Eye (tissue), 1 donor: ENCODE results near the gene GPR183.
"Not testable (repeated sequence)": the region's sequence is repeated elsewhere in the genome, so short reads cannot be mapped to it uniquely, and the experiment has no call there.

Experiments
- DNase-seq: peaks from one replicate; pipeline ENCODE4 v3.0.0-alpha.2; 2015

GPR183 gene

DNA sequence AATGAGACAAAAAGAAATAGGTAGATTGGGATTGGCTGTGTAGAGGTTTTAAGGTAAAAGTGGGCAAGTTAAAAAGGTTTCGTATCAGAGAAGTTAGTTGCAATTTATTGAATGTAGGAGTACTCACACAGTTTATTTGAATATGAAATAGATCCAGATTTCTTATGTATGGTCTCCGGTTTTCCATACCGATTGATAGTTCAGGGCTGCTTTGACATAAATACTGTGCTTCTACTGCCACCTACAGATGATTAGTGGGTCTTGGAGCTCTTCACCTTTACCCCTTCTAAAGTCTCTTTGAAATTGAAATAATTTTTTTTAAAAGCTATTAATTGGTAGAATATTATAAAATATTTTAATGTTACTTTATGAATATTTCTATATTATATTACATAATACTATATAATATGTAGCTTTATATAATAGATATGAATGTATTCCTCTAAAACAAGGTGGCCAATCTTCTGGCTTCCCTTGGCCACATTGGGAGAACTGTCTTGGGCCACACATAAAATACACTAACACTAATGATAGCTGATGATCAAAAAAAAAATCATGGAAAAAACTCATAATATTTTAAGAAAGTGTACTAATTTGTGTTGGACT is 41.3 kb downstream of the GPR183 start:
- DNase-seq, result peak; percentile 81

DNA sequence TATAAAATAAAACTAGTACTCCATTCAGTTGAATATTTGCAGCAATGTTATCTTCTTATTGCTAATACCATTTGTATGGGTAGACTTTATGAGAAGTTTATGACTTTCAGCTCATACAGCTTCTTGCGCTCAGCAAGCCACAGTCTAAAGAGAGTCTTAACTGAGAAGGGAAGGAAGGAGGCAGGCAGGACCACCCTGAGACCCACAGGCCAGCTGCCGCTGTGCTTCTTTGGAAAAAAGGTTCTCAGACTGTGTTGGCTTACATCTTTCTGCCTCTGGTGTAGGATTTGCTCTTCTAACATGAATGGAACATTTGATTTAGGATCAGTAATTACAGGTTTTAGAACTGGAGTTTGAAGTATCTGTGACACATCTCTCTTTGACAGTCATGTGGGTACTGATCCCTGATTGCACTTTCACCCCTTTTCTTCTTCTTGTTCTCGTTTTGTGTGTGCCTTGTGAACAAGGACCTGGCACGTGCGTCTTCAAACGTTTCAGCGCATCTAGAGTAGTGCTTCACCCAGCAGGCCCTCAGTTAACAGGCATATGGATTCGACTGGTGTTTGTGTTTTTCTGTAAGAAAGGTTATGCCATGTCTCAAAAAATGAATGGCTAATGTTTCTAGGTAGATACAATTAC is 41.9 kb downstream of the GPR183 start:
- DNase-seq, result no peak

- no peak for DNase-seq
These were observed 43.1 kb downstream of the GPR183 start for GRCh38 chr13:99264051-99264450.

DNA sequence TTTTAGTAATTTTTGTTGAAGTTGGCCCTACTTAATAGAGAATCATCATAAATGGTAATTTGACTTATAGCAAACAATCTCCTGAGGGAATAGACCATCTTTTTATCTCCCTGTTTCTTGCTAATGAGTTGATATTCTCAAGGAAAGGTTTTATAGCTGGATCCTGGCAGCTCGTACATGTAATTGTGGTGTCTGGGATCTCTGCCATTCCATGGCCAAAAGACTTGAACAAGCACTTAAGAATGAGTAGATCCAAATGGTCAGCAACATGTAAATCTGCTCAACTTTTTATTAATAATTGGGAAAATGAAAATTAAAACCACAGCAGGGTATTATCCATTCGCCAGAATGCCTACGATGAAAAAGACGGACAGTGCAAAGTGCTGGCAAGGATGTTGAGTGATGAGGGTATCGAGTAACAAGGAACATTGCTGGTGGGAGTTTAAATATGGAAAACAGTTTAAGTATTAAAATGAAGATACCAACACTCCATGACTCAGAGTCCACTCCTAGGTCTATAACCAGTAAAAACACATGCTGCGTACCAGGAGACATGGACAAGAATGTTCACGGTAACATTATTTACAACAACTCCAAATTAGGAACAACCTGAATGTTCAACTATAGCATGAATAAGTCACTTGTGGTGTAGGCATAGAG is 43.9 kb downstream of the GPR183 start:
- no peak for DNase-seq

DNA sequence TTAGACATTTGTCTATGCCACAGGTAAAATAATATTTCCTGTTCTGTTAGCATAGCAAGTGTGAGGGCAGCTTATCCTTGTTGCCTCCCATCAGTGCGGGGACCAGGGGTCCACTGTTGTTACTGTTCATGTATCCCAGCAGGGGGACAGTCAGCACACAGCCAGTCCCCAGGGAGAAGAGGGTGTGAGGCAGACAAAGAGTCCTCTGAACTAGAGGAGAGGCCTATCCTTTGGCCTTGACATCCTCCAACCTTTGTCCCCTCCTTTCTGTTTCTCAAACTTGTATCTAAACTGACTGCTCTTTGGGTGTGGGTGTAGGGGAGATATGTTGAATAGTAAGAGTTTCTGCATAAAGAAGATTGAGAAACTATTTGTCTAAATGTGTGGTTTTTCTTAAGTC is 46.1 kb downstream of the GPR183 start:
- DNase-seq, result no peak

GRCh38 chr13:99260216-99260615 is 47.0 kb downstream of the GPR183 start:
- no peak for DNase-seq

DNA sequence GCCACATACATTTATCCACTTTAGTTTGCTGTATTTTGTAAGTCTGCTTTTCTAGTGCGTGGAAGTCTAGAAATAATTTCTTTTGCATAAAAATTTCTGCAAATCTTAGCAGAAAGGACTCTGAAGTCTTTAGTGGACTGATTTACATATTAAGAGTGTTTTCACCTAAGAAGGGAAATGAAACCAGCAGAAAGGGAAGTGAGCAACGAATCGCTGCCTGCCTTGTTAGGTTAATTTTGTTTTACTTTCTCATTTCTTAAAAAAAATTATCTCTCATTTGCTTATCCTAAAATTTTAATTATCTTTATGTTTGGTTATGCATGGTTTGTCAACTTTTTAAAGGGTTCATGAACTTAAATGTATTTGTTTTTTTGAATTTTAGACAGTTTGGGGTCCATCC is 48.3 kb downstream of the GPR183 start:
- no peak for DNase-seq

- no peak for DNase-seq
These were observed 48.9 kb downstream of the GPR183 start, which contains the start of gene GPR18 for GRCh38 chr13:99258210-99258860. Gene GPR18, minus strand, starts transcription at chr13:99258379. Its CDS starts 2,507 bp downstream, at chr13:99255872.

DNA sequence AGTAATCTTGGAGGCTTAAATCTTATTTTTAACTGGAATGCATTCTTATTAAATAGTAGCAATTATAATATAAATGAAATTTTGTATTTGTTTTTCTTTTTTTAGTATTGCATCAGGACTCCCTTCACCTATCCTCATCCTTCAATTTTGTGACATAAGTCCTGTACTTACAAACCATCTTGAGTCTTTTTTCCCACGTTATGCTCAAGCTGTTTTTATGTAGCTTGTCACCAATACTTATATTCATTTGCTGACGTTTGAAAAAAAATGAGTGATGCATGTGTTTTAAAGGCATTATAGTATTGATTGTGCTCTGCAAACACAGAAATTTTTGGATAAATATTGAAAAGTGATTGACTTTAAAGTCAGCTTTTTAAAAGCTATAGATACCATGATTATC is 49.9 kb downstream of the GPR183 start:
- no peak for DNase-seq

DNA sequence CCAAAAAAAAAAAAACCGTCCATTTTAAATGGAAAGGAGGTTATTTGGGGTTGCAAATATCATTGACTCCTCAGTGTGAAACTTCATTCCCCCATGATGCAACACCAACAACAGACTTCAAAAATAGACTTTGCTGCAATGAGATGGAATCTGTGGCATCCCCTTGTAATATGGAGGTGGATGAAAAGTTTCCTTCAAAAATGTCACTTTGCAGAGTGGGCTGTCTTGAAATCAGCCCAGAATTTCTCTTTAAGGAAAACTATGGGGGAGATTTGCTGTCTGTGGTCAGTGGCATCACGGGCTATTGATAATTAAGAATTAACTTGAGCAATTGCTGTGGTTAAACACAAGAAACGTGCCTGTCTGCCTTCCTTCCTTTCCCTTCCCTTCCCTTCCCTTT is 50.5 kb downstream of the GPR183 start:
- DNase-seq, result no peak

DNA sequence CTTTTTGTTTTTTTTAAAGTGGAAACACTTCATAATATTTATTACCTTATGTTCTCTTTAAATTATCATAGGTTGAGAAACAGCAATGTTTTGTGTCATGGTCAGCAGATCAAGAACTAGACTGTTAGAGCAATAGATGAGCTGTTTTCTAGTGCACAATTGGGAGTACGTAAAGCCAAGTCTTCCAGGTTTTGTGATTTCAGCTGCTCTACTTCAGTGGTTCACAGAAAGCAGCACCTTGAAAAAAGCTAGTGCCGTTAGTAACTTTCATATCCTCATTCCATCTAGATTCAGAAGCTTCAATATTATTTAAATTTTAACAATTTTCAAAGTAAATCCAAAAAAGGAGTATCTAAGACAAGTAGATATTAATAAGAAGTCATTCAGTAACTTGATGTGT is 50.9 kb downstream of the GPR183 start:
- DNase-seq, result no peak

GRCh38 chr13:99255271-99255670 is 51.9 kb downstream of the GPR183 start:
- DNase-seq, result peak; percentile 49

DNA sequence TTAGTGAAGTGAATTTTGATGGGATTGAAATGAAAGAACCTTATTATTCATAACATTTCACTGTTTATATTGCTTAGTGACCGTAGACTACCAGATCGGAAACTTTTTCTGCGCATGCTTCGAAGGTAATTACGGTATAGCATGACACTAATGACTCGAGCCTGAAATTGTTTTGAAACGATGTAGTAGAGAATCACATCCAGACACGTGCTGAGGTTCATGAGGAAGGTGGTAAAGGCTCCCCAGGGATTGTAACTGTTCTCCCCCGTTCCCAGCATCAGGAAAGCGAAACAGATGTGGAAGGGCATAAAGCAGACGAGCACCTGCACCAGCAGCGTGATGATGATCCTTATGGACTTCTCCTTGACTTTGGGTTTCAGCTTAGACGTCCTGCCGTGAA is 52.4 kb downstream of the GPR183 start:
- peak; percentile 46 for DNase-seq

DNA sequence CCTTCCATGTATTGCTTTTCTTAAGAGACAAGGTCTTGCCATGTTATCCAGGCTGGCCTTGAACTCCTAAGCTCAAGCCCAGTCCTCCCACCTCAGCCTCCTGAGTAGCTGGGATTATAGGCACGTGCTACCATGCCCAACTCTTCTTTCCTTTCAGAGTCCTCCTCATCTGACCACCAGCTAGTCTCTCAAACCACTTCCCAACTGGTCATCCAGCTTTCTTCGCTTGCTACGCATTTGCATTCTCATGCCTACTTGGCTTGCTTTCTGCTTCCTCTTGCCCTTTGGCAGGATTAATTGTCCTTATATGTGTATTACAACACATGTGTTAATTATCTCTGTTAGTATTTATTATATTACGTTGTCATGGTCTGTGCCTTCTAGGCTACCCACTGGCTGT is 55.3 kb downstream of the GPR183 start:
- DNase-seq, result no peak

- DNase-seq, result no peak
These were observed 56.0 kb downstream of the GPR183 start for GRCh38 chr13:99250982-99251825.

DNA sequence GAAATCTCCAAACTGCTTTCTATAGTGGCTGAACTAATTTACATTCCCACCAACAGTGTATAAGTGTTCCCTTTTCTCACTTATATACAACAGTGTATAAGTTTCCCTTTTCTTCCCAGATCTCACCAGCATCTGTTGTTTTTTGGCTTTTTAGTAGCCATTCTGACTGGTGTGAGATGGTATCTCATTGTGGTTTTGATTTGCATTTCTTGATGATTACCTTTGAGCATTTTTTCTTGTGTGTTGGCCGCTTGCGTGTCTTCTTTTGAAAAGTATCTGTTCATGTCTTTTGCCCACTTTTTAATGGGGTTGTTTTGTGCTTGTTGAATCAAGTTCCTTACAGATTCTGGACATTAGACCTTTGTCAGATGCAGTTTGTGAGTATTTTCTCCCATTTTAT is 57.6 kb downstream of the GPR183 start:
- DNase-seq, result not testable (repeated sequence)

DNA sequence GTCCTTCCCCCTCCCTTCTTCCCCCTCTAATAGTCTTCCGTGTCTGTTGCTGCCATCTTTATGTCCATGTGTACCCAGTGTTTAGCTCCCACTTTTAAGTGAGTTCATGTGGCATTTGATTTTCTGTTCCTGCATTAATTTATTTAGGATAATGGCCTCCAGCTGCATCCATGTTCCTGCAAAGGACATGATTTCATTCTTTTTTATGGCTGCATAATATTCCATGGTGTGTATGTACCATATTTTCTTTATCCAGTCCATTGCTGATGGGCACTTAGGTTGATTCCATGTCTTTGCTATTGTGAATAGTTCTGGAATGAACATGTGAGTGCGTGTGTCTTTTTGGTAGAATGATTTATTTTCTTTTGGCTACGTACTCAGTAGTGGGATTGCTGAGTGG is 58.0 kb downstream of the GPR183 start:
- DNase-seq, result not testable (repeated sequence)

DNA sequence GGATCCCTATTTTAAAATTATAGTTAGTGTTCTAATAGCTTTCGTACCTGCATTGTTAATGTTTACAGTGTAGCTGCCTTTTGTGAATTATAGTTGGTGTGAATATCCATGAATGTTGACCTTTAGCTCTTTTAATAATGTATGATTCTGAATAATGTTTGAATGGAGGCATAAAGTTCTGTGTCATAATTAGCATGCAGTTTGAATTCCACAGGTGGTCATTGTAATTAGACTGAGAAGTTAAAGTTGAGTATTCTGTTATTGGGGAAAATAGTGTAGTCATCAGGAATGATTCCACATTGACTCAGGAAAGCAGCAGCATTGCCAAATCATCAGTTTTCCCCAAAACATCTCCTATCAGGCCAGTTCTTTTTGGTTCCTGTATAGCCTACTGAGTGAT is 61.1 kb downstream of the GPR183 start:
- no peak for DNase-seq
